ENCODE data around the gene NES.

Gene NES

GRCh38 chr1:156662005-156662799 lies 15.0 kb downstream of the NES start:
- DNase-seq (ENCODE audit: low spot score) = no peak

DNA sequence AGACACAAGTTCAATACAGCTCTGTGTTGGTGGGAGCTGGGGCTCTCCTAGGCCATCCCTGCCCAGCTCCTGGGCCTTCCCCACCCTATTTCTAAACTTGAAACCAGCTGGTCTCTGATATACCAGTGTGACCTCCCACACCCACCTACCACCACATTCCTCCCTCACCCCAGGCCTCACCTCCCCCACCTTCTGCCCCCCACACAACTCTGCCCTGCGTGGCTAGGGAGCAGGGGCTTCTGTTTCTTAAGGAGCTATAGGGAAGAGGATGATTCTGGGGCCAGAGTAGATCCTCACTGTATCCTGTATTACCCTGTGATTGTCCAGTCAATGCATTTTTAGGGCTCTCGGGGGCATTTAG lies 16.5 kb downstream of the NES start:
- no peak for DNase-seq (ENCODE audit: low spot score)

DNA sequence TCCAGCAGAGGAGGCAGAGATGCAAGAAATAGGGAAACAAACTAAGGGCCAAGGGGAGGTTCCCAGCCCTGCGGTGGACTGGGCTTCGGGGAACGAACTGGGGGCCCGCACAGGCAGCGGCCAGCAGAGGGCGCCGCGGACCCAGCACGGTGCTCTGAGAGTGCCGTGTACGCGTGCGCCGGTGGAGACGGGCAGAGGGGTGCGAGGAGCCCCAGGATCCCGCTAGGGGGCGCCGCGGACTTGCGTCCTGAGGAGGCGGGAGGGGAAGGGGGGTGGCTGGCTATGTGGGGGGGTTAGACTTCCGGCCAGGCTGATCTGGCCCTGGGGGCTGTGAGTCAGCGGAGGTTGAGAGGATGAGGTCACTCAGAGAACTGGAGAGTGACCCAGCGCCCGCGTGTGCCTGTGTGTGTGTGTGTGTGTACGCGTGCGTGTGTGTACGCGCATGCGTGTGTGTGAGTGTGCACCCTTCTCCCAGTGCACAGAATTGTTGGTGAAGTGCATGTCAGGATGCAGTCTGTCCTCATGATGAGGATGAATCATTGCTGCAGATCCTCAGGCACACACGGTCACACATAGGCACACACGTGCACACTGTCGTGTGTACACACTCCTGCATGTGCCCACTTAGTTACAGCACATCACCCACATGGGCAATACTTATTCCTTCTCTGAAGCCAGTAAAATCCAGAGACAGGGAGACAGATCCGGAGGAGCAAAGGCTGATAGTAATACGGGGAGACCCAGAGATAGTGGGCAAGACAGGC lies 17.0 kb downstream of the NES start:
- DNase-seq (ENCODE audit: low spot score) = peak; percentile 92

DNA sequence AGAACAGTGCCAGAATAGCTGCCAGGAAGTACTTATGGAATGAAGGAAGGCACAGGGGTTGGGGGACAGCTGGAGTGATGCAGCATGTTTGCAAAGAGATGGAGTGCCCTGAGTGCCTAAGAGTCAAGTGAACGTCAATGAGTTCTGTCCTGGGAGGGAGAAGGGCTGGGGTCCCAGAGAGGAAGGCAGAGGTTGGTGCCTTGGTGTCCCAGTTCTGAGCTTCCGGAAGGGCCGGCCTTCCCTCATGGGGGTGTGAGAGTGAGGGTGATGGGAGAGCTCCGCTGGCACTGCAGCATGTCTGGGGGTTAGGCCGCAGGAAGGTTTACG lies 17.6 kb downstream of the NES start:
- no peak for DNase-seq (ENCODE audit: low spot score)

DNA sequence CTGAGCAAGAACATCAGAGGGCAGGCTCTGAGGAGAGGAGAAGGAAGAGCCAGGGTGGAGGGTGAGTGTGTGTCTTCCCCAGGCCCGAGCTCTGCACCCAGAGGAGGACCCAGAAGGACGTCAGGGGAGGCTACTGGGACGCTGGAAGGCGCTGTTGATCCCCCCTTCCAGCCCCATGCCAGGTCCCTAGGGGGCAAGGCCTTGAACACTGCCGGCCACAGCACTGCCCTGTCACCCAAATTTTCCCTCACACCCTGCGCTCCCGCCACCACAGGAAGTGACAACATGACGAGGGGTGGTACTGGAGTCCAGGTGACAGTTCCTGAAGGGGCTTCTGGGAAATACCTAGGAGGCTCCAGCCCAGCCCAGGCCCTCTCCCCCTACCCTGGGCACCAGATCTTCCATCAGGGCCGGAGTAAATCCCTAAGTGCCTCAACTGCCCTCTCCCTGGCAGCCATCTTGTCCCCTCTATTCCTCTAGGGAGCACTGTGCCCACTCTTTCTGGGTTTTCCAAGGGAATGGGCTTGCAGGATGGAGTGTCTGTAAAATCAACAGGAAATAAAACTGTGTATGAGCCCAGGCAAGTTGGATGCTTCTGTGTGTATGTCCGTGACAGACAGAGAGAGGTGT lies 18.1 kb downstream of the NES start:
- no peak for DNase-seq (ENCODE audit: low spot score)

GRCh38 chr1:156658496-156658895 lies 18.7 kb downstream of the NES start:
- peak; percentile 29 for DNase-seq (ENCODE audit: low spot score)

DNA sequence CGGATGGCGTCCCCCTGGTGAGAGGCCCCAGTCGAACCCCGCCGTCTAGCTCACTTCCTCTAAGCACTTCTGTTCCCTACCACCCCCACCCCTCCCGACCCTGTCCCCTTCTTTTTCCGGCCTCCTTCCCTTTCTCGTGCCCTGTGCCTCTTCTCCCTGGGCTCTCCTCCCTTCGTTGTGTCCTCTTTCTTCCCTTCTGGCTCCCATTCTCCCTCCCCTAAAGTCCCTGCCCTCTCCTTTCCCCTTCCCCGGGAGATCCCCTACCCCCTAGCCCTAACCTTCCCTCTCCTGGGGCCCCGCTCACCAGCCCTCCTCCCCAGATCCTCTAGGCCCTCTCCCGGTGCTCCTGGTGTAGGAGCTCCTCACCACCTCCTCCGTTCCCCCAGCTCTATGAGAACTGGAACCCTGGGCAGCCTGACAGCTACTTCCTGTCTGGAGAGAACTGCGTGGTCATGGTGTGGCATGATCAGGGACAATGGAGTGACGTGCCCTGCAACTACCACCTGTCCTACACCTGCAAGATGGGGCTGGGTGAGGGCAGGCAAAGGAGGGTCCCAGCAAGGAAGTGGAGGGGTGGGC lies 19.4 kb downstream of the NES start:
- DNase-seq (ENCODE audit: low spot score) = peak; percentile 40

DNA sequence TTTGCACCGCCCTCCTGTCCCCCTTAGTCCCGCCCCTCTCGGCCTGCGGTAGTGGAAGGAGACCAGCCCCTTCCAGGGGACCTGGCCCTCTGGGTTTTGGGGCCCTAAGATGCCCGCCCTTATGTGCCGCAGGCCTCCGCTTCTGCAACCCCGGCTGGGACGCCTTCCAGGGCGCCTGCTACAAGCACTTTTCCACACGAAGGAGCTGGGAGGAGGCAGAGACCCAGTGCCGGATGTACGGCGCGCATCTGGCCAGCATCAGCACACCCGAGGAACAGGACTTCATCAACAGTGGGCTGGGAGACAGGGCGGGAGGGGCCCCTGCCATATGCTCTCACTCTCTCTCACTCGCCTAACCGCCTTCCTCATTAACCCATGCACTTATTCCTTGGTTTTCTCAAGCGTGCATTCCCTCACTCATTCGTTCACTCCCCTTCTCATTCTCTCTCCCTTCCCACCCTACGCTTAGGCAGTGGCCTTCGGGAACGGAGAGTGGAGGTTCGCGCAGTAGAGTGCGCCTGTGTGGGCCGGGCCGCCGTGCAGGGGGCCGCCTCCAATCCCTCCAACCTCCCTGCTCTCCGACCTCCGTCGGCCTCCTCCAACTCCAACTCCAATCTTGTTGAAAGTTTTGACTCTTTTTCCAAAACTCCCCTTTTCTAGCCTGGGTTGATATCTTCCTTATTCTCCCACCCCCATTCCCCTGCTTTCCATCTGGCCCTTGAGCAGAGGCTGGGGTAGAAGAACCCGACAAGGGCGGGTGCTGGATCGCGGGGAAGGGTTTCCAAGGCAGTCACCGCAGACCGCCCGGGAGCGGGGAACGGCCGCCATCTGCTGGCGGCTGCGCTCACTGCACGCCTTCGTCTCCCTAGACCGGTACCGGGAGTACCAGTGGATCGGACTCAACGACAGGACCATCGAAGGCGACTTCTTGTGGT lies 20.1 kb downstream of the NES start:
- DNase-seq (ENCODE audit: low spot score) = peak; percentile 80

GRCh38 chr1:156655904-156656516 lies 21.2 kb downstream of the NES start:
- no peak for DNase-seq (ENCODE audit: low spot score)

DNA sequence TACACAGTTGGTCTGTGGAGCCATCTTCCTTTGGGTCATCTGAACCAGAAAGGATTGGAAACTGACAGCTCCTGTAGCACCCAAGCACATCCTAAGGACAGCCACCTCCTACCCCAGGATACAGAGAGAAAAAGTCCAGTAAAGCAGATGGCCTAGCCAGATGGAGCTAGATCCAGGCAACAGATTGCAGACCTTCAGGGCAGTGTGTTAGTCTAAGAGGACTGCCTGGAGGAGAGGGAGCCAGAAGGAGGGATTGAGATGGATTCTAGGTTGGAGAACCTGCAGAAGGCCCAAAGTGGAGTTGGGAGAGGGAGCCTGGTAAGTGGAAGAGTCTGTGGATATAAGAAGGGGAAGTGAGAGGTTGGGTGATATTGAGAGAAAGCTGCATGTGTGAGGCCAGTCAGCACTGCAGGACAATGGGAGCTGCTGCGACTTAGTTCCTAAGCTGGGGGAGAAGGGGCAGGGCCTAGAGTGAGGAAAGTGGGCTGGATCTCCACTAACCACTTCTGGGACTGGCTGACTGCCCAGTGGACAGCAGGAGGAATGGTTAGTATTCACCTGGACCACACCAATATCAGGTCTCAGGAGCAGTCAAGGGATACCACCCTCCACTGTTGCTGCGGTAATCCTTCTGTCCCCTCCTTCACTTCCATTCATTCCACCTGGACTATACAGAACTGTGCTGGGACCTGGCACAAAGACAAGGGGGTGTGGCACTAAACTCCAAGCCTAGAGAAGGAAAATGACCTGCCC lies 21.9 kb downstream of the NES start:
- peak; percentile 44 for DNase-seq (ENCODE audit: low spot score)

DNA sequence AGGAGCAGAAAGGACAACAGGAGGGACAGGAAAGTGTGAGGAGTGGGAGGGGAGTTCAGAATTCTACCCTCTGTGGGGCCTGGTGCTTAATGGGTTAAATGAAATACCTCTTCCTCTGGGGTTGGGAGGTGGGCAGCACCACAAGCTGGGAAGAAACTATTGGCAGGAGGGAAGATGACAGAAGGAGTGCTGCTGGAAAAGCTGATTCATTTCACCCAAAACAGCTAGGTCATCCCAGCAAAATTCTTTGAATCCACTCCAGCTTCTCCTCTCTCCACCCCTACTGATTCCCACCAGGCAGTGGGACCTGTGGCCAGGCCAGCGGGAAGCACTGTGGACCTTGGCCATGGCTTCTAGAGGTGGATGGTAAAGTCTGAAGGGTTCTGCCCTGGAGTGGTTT lies 22.5 kb downstream of the NES start:
- no peak for DNase-seq (ENCODE audit: low spot score)

DNA sequence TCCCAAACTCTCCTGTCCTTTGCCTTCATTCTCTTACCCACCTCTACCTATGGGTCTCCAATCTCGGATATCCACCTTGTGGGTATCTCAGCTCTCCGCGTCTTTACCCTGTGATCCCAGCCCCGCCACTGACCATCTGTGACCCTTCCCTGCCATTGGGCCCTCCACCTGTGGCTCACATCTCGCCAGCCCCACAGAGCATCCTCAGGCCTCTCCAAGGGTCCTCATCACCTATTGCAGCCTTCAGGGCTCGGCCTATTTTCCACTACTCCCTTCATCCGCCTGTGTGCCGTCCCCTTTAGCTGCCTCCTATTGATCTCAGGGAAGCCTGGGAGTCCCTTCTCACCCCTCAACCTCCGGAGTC lies 24.2 kb downstream of the NES start:
- DNase-seq (ENCODE audit: low spot score) = no peak

DNA sequence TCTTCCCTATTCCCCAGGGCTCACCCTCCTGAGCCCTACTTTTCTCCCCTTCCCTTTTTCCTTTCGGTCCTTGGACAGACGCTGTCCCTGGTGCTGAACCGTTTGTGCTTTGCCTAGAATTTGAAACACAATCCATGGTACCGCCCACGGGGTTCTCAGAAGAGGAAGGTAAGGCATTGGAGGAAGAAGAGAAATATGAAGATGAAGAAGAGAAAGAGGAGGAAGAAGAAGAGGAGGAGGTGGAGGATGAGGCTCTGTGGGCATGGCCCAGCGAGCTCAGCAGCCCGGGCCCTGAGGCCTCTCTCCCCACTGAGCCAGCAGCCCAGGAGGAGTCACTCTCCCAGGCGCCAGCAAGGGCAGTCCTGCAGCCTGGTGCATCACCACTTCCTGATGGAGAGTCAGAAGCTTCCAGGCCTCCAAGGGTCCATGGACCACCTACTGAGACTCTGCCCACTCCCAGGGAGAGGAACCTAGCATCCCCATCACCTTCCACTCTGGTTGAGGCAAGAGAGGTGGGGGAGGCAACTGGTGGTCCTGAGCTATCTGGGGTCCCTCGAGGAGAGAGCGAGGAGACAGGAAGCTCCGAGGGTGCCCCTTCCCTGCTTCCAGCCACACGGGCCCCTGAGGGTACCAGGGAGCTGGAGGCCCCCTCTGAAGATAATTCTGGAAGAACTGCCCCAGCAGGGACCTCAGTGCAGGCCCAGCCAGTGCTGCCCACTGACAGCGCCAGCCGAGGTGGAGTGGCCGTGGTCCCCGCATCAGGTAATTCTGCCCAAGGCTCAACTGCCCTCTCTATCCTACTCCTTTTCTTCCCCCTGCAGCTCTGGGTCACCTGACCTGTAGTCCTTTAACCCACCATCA lies 24.8 kb downstream of the NES start:
- no peak for DNase-seq (ENCODE audit: low spot score)

- no peak for DNase-seq (ENCODE audit: low spot score)
Observed at GRCh38 chr1:156648951-156649350, 28.3 kb downstream of the NES start.

- DNase-seq (ENCODE audit: low spot score) = no peak
Observed at GRCh38 chr1:156648496-156648895, 28.7 kb downstream of the NES start.

DNA sequence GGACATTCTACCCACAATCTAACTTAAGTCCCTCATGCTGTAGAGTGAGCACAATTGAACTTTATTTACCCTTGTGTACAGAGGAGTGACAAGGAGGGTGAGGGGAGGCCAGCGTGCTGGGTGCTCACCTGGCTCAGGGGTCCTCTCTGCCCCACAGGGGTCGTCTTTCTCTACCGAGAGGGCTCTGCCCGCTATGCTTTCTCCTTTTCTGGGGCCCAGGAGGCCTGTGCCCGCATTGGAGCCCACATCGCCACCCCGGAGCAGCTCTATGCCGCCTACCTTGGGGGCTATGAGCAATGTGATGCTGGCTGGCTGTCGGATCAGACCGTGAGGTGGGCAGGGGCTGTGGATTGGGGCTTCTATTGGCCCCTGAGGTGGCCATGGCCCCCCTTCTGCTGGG lies 29.9 kb downstream of the NES start:
- DNase-seq (ENCODE audit: low spot score) = no peak

GRCh38 chr1:156646738-156647211 lies 30.4 kb downstream of the NES start:
- no peak for DNase-seq (ENCODE audit: low spot score)

DNA sequence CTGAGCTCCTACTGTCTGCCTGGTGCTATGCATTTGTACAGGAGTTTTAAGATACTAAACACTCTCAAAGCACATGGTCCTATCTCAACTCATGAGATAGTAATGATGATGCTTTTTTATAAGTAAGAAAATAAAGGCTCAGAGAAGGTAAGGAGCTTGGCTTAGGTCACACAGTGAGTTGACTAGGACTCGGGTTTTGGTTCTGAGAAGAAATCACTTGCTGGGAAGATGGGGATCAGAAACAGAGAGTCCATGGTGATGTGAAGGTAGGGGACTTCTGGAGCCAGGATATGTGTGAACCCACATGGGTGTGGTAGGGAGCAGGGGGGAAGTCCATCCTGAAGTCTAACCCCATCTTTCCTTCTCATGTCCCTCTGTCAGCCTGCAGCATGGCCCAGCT lies 31.5 kb downstream of the NES start:
- DNase-seq (ENCODE audit: low spot score) = no peak

GRCh38 chr1:156645056-156645455 lies 32.2 kb downstream of the NES start:
- no peak for DNase-seq (ENCODE audit: low spot score)

DNA sequence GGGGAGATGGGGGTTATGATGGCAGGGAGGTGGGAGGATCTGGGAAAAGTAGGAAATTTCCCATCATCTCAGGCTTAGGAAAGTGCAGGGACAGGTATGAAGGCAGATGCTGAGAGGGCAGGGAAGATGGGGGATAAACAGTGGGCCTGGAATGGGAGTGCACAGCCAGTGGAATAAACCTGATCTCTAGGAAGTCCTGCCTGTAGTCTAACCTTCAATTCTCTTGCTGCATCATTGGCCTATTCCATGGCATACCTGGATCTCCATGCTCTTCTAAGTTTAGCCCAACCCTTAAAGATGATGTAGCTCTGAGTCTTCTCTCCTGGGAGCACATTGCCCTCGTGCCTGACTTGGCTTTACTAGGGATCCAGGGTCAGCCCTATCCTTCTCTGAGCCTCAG lies 32.6 kb downstream of the NES start:
- no peak for DNase-seq (ENCODE audit: low spot score)

Measured in cerebellar cortex (tissue), 1 donor.